Lung microvascular endothelial cell (primary cell): Measurements from ENCODE around the gene KIF1A. TPM values are rescaled to one million over a fixed set of nuclear protein-coding genes. Genes with fewer than 3 reads are reported as not detected.
A peak's percentile ranks its signal among the peaks of the same experiment; 100 is the strongest.

Experiments used
- DNase-seq, 2 donors: peaks; one replicate each; pipeline versions ENCODE4 v3.0.0 to v3.0.0-alpha.2; 2010; ENCODE audit warnings: low read depth in 2 of 2
- total RNA-seq: library from RNA; depleted of rRNA; stranded (reverse); fragments of >200 nt; gene quantifications from 2 replicates; pipeline ENCODE4 v1.2.1, GENCODE V29; 2014

The KIF1A gene
- total RNA-seq, 1 donor from 2014 or later: 0.20 TPM

- DNase-seq: no peak
These were observed 83.5 kb downstream of the KIF1A start for GRCh38 chr2:240736281-240737250.

- DNase-seq: no peak
These were observed 84.5 kb downstream of the KIF1A start for GRCh38 chr2:240735476-240735875.

- no peak for DNase-seq
These were observed 85.3 kb downstream of the KIF1A start for GRCh38 chr2:240734756-240735155.

- DNase-seq: peak in 1 of 2 donors; percentile 14
These were observed 86.1 kb downstream of the KIF1A start for GRCh38 chr2:240733803-240734495.

GRCh38 chr2:240732911-240733622 is 87.0 kb downstream of the KIF1A start:
- no peak for DNase-seq

- no peak for DNase-seq
These were observed 87.8 kb downstream of the KIF1A start for GRCh38 chr2:240732184-240732583.

DNA sequence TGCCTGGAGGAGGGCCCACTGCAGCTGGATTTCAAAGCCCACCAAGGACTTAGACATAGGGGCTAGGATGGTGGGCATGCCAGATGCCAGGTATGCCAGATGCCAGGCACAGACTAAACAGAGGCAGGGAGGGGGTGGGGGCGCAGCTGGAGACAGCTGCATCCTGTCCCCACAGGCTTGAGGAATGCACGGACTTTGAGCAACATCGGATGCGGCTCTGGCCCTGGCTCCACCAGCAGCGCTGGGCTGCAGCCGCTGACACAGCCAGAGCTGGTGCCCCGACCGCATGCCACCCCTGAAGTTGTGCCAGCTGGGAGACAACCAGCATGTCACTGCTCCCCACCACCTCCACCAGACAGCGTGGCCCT is 88.9 kb downstream of the KIF1A start:
- no peak for DNase-seq

- no peak for DNase-seq
These were observed 89.4 kb downstream of the KIF1A start for GRCh38 chr2:240730501-240731177.

GRCh38 chr2:240728827-240729226 is 91.2 kb downstream of the KIF1A start:
- DNase-seq: no peak

GRCh38 chr2:240728361-240728760 is 91.7 kb downstream of the KIF1A start:
- no peak for DNase-seq

DNA sequence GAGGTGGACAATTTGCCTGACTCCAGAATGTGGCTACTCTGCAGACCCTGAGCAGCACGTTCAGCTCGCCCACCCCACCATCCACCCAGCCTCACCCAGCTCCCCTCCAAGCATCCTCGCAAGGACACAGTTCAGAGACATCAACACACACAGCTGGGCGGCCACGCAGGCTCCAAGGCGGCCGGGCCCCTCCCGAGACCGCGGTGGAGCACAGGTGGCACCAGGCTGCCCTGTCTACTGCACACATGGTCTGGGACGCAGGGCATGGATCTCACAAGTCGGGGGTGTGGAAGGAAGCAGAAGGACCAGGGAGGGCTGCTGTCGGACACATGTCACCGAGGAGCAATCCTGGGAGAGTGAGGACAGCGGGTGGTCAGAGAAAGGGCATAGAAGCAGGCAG is 92.1 kb downstream of the KIF1A start:
- DNase-seq: no peak

GRCh38 chr2:240727439-240727838 is 92.6 kb downstream of the KIF1A start:
- no peak for DNase-seq

GRCh38 chr2:240726876-240727275 is 93.1 kb downstream of the KIF1A start:
- DNase-seq: no peak

- DNase-seq: no peak
These were observed 94.3 kb downstream of the KIF1A start for GRCh38 chr2:240725671-240726070.

GRCh38 chr2:240725266-240725665 is 94.8 kb downstream of the KIF1A start:
- DNase-seq: no peak

- no peak for DNase-seq
These were observed 95.6 kb downstream of the KIF1A start for GRCh38 chr2:240724431-240724830.

DNA sequence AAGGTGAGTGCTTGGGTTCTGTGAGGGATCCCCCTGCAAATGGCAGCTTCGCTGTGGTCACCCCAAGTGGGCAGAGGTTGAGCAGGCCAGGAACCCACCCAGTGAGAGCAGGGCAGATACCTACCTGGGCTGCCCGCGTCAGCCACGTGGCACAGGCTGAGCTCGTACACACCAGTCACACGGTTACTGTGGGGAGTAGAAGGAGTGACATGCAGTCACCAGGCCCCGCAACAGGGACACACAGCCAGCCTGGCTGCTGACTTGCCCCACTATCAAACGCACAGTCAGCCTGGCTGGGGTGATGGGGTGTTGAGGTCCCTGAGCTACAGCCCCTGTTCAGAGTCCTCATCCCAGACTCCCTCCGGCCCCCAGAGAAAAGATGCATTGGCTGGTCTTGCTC is 96.2 kb downstream of the KIF1A start:
- DNase-seq: no peak

DNA sequence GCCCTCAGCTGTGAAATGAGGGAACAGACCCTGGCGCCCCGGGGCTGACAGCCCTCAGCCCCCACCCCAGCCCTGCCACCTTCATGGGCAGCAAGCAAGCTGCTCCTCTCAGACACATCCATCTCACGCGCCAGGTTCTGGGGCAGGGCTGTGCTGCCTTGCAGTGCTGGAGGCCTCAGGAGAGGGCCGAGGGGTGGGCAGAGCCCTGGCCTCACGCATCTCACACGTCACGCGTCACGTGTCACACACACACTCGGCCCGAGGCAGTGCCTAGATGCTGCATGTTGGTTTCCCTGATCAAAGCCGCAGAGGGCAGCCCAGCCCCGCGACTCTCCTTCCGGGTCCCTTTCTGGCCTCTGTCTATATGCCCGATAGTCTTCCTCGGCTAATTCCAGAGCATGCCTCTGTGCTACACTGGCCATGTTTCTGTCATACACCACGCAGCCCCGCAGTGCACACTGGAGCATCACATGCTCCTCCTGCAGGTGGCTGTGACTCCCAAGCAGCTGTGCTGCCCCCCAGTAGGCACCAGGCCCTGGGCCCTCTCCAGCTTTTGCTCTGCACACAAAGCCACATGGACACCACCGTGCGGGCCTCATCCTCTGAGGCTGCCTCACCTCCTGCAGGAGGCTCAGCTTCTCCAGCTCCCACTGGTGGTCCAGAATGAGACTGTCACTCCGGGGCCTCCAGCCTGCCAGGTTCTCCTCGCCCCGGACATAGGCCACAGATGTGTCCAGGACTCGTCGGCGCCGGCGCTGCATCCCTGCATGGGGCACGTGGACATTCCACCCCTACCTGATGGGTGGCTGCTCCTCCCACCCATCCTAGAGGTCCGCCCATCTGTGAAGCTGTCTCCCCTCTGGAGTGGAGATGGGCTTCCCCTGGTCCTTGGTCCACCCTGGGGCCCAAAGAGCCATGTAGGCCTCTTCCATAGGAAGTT is 97.0 kb downstream of the KIF1A start:
- no peak for DNase-seq

- DNase-seq: no peak
These were observed 97.6 kb downstream of the KIF1A start for GRCh38 chr2:240722376-240722775.

DNA sequence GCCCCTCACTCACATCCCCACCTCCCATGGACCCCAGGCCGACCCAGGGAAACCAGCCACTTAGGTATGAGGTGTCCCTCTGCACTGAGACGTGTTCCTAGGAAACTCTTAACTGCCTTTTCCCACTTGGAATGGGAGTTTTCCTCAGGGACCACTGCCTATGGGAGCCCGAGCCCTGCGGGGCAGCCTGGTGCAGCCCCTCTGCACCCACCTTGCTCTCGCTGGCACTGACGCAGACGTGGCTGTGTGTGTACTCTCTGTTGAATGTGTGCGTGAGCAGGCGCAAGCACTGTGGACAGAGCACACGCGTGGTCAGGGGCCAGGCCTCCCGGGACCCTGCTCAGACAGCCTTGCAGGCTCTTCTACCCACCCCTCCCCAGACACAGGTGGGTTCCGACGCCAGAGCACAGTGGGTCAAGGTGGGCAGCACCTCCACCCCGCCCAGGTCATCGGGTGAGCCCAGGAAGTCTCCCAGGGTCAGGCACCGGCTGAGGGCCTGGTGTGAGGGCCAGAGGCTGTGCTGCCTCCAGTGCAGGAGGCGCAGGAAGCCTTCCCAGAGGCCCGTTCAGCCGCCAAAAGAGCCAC is 98.3 kb downstream of the KIF1A start:
- DNase-seq: no peak
